IPS DF 19.7 (cell line): ENCODE data around the gene SUMO3.

Source experiments
- DNase-seq: peaks from one replicate; pipeline ENCODE4 v3.0.0-alpha.2; 2013; ENCODE audit warnings: low read depth, low spot score

SUMO3 gene

DNA sequence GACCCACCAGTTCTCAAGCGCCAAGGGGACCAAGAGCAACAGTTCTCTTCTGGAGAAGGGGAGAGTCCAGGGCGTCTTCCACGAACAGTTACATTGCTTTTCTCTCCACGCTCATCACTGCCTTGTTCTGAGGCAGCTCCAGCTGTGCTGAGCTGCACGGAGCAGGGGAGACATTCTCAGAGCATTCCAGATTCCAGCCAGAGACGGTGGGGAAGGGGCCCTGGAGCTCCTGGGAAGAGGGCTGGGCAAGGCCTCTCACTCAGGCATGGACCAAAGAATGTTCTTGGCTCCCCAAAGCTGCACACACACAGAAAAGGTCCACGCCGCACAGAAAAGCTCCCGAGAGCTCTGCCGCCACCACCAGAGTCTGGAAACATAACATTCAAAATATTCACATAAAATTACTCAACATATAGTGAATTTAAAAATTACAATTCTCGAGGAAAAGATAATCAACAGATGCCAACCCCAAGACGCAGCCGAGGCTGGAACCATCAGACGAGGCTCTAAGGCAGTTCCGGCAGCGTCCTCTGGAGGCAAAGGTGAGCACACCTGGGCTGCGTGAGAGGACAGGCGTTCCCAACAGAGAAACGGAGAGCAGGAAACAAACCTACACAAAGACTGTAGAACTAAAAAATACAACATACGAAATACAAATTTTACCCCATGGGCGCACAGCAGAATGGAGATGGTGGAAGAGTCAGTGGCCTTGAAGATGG lies 56.7 kb downstream of the SUMO3 start:
- no peak for DNase-seq

DNA sequence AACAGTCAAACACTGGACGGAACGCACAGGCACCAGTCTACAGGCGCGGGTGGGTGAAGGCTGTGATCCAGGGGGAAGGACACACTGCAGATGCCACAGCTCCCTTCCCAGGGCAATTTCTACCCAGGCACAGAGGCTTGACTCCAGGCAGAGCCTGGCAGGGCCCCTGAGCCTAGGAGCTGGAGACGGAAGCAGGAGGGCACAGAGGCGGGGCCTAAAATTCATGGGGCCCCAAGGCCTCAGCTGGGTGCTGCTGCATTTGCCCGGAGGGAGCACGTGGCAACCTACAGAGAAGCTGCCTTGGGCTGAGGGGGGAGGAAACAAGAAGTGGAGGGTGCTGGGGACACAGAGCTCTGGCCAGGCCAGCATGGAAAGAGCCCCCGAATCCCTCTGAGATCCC lies 57.5 kb downstream of the SUMO3 start:
- DNase-seq = no peak

DNA sequence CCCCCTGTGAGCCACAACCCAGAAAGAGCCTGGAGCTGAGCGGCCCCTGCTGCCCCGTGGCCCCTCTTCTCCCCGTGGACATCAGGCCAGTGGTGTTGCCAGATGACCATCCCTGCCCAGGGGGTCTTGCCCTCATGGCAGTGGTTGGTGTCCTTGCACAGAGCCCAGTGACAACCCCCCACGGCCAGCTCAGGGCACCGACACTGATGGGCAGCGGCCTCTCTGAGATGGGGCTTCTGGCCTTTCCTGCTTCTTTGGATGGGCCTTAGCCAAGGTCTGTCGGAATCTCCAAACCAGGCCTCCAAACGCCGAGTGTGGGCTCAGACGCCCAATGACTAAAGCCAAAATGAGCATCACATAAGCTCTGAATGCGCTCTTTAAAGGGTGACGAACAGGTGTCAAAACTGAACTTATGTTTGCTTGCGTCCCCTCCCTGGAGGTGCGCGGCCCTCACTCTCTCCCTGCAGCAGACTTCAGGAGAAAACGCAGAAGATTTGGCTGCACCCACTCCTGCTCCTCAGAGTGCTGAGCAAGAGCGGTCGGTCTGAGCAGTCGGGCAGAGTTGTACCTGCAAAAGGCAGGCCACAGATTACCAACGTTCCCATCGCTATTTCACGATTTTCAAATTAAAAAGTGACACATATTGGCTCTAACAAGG lies 58.1 kb downstream of the SUMO3 start:
- DNase-seq = no peak

DNA sequence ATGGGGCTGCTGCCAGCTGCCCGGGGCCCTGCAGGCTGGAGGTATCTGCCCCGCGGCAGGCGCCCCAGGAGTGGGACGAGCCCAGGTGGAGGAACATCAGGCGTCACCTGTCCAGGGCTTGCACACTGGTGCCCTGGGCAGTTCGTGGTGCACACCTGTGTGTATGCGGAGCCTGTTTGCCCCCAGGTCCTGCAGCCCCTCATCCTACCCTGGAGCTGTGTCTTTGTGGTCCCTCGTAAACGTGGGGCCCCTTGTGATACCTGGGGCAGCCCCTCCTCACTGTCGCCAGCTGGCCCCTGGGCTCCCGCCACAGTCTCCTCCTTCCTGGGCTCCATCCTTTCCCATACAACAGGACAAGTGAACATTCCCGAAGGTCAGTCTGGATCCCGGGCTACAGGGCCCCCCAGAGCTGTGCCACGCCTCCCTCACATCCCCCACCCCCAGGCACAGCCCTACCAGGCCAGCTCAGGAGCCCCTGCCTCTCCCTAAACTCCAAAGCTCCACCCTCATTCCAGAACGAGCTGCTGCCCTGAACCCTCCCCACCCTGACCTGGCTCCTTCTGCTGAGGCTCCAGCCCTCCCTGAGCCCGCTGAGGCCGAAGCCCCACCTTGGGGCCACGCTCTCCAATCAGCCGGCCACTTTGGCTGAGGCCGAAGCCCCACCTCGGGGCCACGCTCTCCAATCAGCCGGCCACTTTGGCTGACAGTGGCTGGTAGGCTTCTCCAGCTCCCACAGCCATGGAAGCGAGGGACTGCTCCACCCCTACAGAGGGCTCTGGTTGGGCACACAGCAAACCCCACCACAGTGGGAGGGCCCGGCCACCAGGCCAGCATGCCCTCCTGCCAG lies 58.9 kb downstream of the SUMO3 start:
- DNase-seq = no peak

DNA sequence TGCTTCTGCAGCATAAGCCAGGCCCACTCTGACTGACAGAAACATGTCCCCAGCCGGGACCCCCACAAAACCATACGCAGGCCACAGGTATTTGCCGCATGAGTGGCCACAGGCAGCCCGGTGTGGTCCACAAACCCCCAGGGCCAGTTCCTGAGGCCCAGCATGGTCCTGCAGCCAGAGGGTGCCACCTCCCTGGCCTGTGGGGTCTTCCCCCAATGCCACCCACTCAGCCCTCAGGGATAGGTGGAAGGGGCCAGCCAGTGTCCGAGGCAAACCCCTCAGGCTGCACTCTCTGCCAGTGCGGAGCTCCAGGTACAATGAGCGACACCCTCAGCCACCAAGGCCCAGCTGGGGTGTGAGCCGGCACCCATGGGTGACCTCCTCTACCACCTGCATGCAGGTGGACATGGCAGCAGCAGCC lies 59.7 kb downstream of the SUMO3 start:
- DNase-seq = no peak

DNA sequence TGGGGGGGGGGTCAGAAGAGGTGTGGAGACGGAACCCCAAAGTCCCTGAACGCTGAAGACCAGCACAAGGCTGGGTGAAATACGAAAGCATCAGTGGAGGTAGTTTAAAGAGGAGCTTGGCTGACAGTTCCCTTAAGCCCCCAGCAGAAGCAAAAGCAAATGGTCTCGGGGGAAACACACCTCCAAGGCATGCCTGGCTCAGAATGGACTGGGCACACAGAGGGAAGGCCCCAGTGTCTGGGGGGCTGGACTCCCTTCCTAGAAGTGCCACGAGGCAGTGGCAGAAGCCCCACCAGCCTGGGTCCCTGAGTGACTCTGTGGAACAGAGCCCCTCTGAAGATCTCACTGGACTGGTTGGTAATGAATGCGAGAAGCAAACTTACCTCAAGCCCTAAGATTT lies 60.1 kb downstream of the SUMO3 start:
- DNase-seq = no peak

DNA sequence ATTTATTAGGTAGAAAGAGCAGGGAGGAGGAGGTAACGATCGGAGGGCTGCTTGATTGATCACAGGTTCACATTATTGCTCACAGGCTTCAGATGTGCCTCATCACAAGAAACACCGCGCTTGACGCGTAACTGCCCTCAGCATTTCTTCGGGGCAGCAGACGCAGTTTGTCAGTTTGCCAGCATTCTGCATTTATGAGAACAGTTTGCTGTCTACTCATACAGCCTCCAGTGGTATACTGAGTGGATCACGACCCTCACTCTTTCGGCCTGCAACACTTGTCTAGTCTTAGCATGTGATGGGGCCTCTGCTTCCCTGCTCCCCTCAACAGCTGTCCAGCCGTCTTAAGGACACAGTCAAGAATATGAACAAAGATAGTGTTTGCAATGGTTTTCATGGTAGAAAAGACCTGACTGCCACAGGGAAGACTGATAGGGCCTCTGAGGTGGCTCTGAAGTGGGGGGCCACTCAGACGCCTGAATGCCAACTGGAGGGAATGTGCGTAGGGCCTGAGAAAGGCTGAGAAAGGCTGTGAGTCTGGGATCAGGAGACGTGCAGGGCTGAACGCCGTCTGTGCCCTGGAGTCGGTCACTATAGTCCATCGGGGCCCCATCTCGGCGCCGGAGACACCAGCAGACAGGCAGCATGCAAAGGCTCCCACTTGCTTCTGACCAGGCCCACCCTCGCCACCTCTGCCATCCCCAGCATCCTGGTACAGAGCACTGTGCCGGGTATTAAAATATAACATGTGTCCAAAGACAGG lies 61.3 kb downstream of the SUMO3 start:
- no peak for DNase-seq
